H1 (cell line): ENCODE results near the gene DCX.

Experiments
- CHD1 ChIP-seq: IDR thresholded peaks from 2 replicates; pipeline ENCODE4 v1.6.1; 2012; ENCODE audit warnings: low read depth, low read length, improper control_type of control experiment
- CHD2 ChIP-seq: IDR thresholded peaks from 2 replicates; pipeline ENCODE4 v1.6.1; 2012; ENCODE audit warnings: low read length, improper control_type of control experiment
- CTCF ChIP-seq, 3 experiments: IDR thresholded peaks; 1 replicate in 2 of 3; 2 replicates in 1 of 3; pipeline versions ENCODE4 v1.5.1 to v1.6.1; 2011; ENCODE audit warnings: low read length in 3 of 3, mild to moderate bottlenecking in 3 of 3, inconsistent platforms in 2 of 3, low read depth in 1 of 3, moderate library complexity in 1 of 3; ENCODE audit not compliant: insufficient read depth in 1 of 3; ENCODE audit errors: control extremely low read depth in 1 of 3
- SP1 ChIP-seq: IDR thresholded peaks from 2 replicates; pipeline ENCODE4 v1.6.1; 2011; ENCODE audit warnings: low read depth, low read length
- TBP ChIP-seq: IDR thresholded peaks from 2 replicates; pipeline ENCODE4 v1.6.1; 2011; ENCODE audit warnings: low read depth, low read length, improper control_type of control experiment

GRCh38 chrX:111268506-111268905 is 143.5 kb downstream of the DCX start:
- TF ChIP-seq CTCF (IDR thresholded peaks at IDR 0.05; ENCODE audit: control extremely low read depth in 1 of 3, insufficient read depth in 1 of 3, low read depth in 1 of 3, low read length in 3 of 3), result no peak
- TF ChIP-seq SP1, result no peak
- TF ChIP-seq TBP, result no peak
- TF ChIP-seq CHD2, result no peak
- TF ChIP-seq CHD1, result no peak
